Smooth muscle cell (in vitro differentiated cells): Measurements from ENCODE around the gene PLCH2. TPM values are rescaled to one million over a fixed set of nuclear protein-coding genes. Genes with fewer than 3 reads are reported as not detected.

ENCODE experiments used
- DNase-seq: peaks from one replicate; lab custom pipeline; 2025; ENCODE audit not compliant: unreplicated experiment; lab: John Stamatoyannopoulos, UW
- H2AFZ ChIP-seq: fragments of 200-600 bp; sonication (generic); 2 replicates; pipeline ENCODE4 v1.6.0; 2016; ENCODE audit warnings: antibody characterized with exemption, low read depth, mild to moderate bottlenecking
- H3F3A ChIP-seq: fragments of 200-600 bp; sonication (generic); 2 replicates; pipeline ENCODE4 v1.6.0; 2017; ENCODE audit warnings: antibody characterized with exemption, low read depth
- H3K27ac ChIP-seq: fragments of 200-600 bp; sonication (generic); 2 replicates; pipeline ENCODE4 v1.5.1; 2016; ENCODE audit warnings: low read depth, mild to moderate bottlenecking
- H3K27me3 ChIP-seq: fragments of 200-600 bp; sonication (generic); 2 replicates; pipeline ENCODE4 v1.6.1; 2016; ENCODE audit warnings: low read depth, mild to moderate bottlenecking
- H3K36me3 ChIP-seq: fragments of 200-600 bp; sonication (generic); 2 replicates; pipeline ENCODE4 v1.5.1; 2016; ENCODE audit warnings: low read depth
- H3K4me1 ChIP-seq: fragments of 200-600 bp; sonication (generic); 2 replicates; pipeline ENCODE4 v1.5.1; 2016; ENCODE audit warnings: low read depth
- H3K4me2 ChIP-seq: fragments of 200-600 bp; sonication (generic); 2 replicates; pipeline ENCODE4 v1.6.0; 2016; ENCODE audit warnings: mild to moderate bottlenecking
- H3K4me3 ChIP-seq: fragments of 200-600 bp; sonication (generic); 2 replicates; pipeline ENCODE4 v1.5.1; 2016; ENCODE audit warnings: mild to moderate bottlenecking
- H3K79me2 ChIP-seq: fragments of 200-600 bp; sonication (generic); 2 replicates; pipeline ENCODE4 v1.6.0; 2016; ENCODE audit warnings: low read depth, mild to moderate bottlenecking
- H3K9ac ChIP-seq: fragments of 200-600 bp; sonication (generic); 2 replicates; pipeline ENCODE4 v1.6.0; 2016; ENCODE audit warnings: low read depth
- H3K9me3 ChIP-seq: fragments of 200-600 bp; sonication (generic); replicated peaks from 2 replicates; pipeline ENCODE4 v1.5.1; 2016; ENCODE audit warnings: low read depth
- H4K20me1 ChIP-seq: fragments of 200-600 bp; sonication (generic); 2 replicates; pipeline ENCODE4 v1.6.0; 2016; ENCODE audit warnings: low read depth
- CTCF ChIP-seq: fragments of 200-600 bp; sonication (generic); IDR thresholded peaks from 2 replicates; pipeline ENCODE4 v1.5.1; 2017; ENCODE audit warnings: borderline replicate concordance, mild to moderate bottlenecking, antibody characterized with exemption; ENCODE audit not compliant: insufficient read depth, poor library complexity, severe bottlenecking
- WGBS: methylation state at CpG from one replicate; pipeline ENCODE4 v1.1.7; 2016; ENCODE audit warnings: low lambda C conversion rate; 5-methylcytosine and 5-hydroxymethylcytosine counted together
- polyA plus RNA-seq: library from polyadenylated mRNA; unstranded; fragments of >200 nt; fragmentation: Nextera tagmentation; extraction: Ambion mirVana; gene quantifications from 2 replicates; pipeline ENCODE4 v1.2.1, GENCODE V29; 2016
- total RNA-seq: library from RNA; depleted of rRNA; stranded (reverse); fragments of >200 nt; gene quantifications from 2 replicates; pipeline ENCODE4 v1.2.3, GENCODE V29; 2014

PLCH2 gene
- total and polyA plus RNA-seq, 2 experiments from 2014 or later: 0.09 to 0.13 TPM

DNA sequence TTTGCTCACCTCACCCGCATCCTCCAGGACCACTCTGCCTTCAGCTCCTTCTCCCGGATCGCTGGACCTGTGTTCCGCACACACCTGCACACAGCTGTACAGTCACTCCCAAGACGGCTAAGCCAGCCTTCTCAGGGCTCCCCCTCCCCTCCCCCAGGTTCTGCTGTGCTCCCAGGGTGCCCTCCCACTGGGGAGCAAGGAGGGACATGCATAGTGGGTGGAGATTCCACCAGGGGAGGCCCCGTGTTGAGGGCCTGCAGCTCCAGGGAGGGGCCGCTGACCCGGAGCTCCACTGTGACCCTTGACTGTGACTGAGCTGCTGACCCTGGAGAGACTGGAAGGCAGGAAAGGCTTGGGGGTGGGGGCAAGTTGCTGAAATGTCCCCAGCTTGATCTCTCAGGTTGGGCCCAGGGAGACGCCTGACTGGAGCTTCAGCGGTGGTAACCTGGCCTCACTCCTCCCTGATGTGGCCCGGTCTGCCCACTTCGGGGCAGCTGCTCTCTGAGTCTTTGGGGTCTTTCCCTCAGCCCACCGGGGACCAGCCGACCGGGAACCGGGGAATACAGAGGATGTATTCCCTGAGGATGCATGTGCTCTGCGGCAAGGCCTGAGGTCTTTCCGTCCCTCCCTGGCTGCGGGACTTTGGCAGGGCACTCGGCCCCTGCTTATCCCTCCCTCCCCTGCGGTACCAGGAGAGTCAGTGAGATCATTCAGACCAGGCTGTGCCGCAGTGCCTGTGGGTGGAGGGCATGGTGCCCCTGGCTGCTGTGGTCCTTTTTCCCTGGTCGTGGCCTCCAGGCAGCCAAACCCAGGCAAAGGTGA lies 28.6 kb upstream of the PLCH2 start:
- Histone ChIP-seq H3K4me3 (no peak overlapping the region), H3K27ac (no peak overlapping the region), H3K4me2 (no peak overlapping the region), H2AFZ (no peak overlapping the region), H3K79me2 (no peaks in the 10 kb centered on the region), H3K36me3 (no peaks in the 10 kb centered on the region), H3K9me3 (no peaks in the 10 kb centered on the region), H3K4me1 (peaks cover 39% of the 10 kb centered on the region), H3F3A (no peaks in the 10 kb centered on the region), H3K27me3 (peaks cover 26% of the 10 kb centered on the region), H3K9ac (no peak overlapping the region), H4K20me1 (no peaks in the 10 kb centered on the region)
- TF ChIP-seq CTCF: no peak
- WGBS: 82% methylated on average over 23 of the region's 23 CpGs
- DNase-seq: no peak

- TF ChIP-seq CTCF: no peak
- no peak overlapping the region for H3K4me2 ChIP-seq
- H2AFZ ChIP-seq: no peak overlapping the region
- 57% methylated on average over 18 of the region's 18 CpGs for WGBS
- peaks cover 20% of the 10 kb centered on the region for H3K27me3 ChIP-seq
- DNase-seq: no peak
- H3K4me1 ChIP-seq: peaks cover 43% of the 10 kb centered on the region
- H3K9ac ChIP-seq: no peak overlapping the region
- H3K4me3 ChIP-seq: no peak overlapping the region
- no peaks in the 10 kb centered on the region for H3K36me3 ChIP-seq
- H3K79me2 ChIP-seq: no peaks in the 10 kb centered on the region
- no peaks in the 10 kb centered on the region for H3F3A ChIP-seq
- H3K9me3 ChIP-seq: no peaks in the 10 kb centered on the region
- H4K20me1 ChIP-seq: no peaks in the 10 kb centered on the region
- no peak overlapping the region for H3K27ac ChIP-seq
Measured at GRCh38 chr1:2448098-2448445, 28.0 kb upstream of the PLCH2 start.

GRCh38 chr1:2449636-2450454 lies 26.2 kb upstream of the PLCH2 start:
- no peak overlapping the region for H2AFZ ChIP-seq
- no peak overlapping the region for H3K4me3 ChIP-seq
- no peaks in the 10 kb centered on the region for H3K79me2 ChIP-seq
- no peaks in the 10 kb centered on the region for H3F3A ChIP-seq
- TF ChIP-seq CTCF: no peak
- H3K27ac ChIP-seq: no peak overlapping the region
- 76% methylated on average over 23 of the region's 23 CpGs for WGBS
- H3K4me1 ChIP-seq: peaks cover 43% of the 10 kb centered on the region
- no peak overlapping the region for H3K4me2 ChIP-seq
- H4K20me1 ChIP-seq: no peaks in the 10 kb centered on the region
- no peak overlapping the region for H3K9ac ChIP-seq
- no peak for DNase-seq
- peaks cover 5% of the 10 kb centered on the region for H3K27me3 ChIP-seq
- no peaks in the 10 kb centered on the region for H3K36me3 ChIP-seq
- H3K9me3 ChIP-seq: no peaks in the 10 kb centered on the region
